IMR-90 (cell line): ENCODE results near the gene CCM2.

Experiments
- BHLHE40 ChIP-seq: fragments of 150-350 bp; IDR thresholded peaks from 2 replicates; pipeline ENCODE4 v1.6.1; 2016; ENCODE audit warnings: mild to moderate bottlenecking, low read depth, low read length
- CEBPB ChIP-seq: IDR thresholded peaks from 2 replicates; pipeline ENCODE4 v1.6.1; 2012; ENCODE audit warnings: low read depth, low read length, improper control_type of control experiment
- CHD1 ChIP-seq: IDR thresholded peaks from 2 replicates; pipeline ENCODE4 v1.6.1; 2012; ENCODE audit warnings: low read depth, low read length, improper control_type of control experiment
- FOS ChIP-seq: fragments of 150-350 bp; IDR thresholded peaks from 2 replicates; pipeline ENCODE4 v1.6.1; 2016; ENCODE audit warnings: low read depth, low read length
- MAFK ChIP-seq: IDR thresholded peaks from 2 replicates; pipeline ENCODE4 v1.6.1; 2012; ENCODE audit warnings: low read depth, low read length, improper control_type of control experiment
- MAZ ChIP-seq: IDR thresholded peaks from 2 replicates; pipeline ENCODE4 v1.6.1; 2012; ENCODE audit warnings: low read depth, mild to moderate bottlenecking, low read length, improper control_type of control experiment, moderate library complexity, borderline replicate concordance
- MXI1 ChIP-seq: IDR thresholded peaks from 2 replicates; pipeline ENCODE4 v1.6.1; 2012; ENCODE audit warnings: low read depth, mild to moderate bottlenecking, low read length, moderate library complexity, borderline replicate concordance
- POLR2A ChIP-seq: IDR thresholded peaks from 2 replicates; pipeline ENCODE4 v1.6.1; 2012; ENCODE audit warnings: mild to moderate bottlenecking, low read depth, low read length
- RAD21 ChIP-seq: IDR thresholded peaks from 2 replicates; pipeline ENCODE4 v1.6.1; 2012; ENCODE audit warnings: low read length, improper control_type of control experiment
- RFX5 ChIP-seq: IDR thresholded peaks from 2 replicates; pipeline ENCODE4 v1.8.0; 2012; ENCODE audit warnings: low read depth, mild to moderate bottlenecking, low read length, moderate library complexity
- SMC3 ChIP-seq: fragments of 150-350 bp; IDR thresholded peaks from 2 replicates; pipeline ENCODE4 v1.6.1; 2016; ENCODE audit warnings: low read depth, mild to moderate bottlenecking, antibody characterized with exemption, low read length, moderate library complexity
- USF2 ChIP-seq: fragments of 150-350 bp; IDR thresholded peaks from 2 replicates; pipeline ENCODE4 v1.6.1; 2017; ENCODE audit warnings: mild to moderate bottlenecking, antibody characterized with exemption, low read length, low read depth
- TF ChIP-seq, protein P1 (sequence below): conservative IDR thresholded peaks from 2 replicates; pipeline ENCODE4 v1.5.1; 2012; ENCODE audit warnings: mild to moderate bottlenecking, low read depth, low read length, improper control_type of control experiment

- TF ChIP-seq CEBPB (no peak), CHD1 (no peak), BHLHE40 (no peak), POLR2A (no peak), MAFK (no peak), USF2 (no peak), FOS (no peak), RFX5 (no peak), MAZ (no peak), SMC3 (no peak), MXI1 (no peak), RAD21 (no peak)
- TF ChIP-seq, protein P1, sequence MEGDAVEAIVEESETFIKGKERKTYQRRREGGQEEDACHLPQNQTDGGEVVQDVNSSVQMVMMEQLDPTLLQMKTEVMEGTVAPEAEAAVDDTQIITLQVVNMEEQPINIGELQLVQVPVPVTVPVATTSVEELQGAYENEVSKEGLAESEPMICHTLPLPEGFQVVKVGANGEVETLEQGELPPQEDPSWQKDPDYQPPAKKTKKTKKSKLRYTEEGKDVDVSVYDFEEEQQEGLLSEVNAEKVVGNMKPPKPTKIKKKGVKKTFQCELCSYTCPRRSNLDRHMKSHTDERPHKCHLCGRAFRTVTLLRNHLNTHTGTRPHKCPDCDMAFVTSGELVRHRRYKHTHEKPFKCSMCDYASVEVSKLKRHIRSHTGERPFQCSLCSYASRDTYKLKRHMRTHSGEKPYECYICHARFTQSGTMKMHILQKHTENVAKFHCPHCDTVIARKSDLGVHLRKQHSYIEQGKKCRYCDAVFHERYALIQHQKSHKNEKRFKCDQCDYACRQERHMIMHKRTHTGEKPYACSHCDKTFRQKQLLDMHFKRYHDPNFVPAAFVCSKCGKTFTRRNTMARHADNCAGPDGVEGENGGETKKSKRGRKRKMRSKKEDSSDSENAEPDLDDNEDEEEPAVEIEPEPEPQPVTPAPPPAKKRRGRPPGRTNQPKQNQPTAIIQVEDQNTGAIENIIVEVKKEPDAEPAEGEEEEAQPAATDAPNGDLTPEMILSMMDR: no peak
Measured at GRCh38 chr7:44965937-44966730, 33.9 kb upstream of the CCM2 start.
